ENCODE results near the gene B4GALT2.

Gene B4GALT2

DNA sequence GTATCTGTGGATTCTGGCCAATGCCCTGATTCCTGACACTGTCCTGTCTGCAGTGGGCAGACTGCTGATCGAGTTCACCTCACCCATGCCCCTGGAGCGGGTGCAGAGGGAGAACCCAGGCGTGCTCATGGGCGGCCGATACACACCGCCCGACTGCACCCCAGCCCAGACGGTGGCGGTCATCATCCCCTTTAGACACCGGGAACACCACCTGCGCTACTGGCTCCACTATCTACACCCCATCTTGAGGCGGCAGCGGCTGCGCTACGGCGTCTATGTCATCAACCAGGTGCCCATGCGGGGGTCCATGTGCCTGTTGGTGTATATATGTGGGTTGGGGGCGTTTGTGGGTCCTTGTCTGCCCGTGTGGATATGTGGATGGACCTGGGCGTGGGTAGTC lies 2.6 kb downstream of the B4GALT2 start:
- TF ChIP-seq CTCF (IDR thresholded peaks at IDR 0.05; ENCODE audit: low read depth, low read length, missing control alignments): no peak
- in situ Hi-C loops (cut with HindIII; ENCODE audit: low sequenced_read_pairs): no loop called here

DNA sequence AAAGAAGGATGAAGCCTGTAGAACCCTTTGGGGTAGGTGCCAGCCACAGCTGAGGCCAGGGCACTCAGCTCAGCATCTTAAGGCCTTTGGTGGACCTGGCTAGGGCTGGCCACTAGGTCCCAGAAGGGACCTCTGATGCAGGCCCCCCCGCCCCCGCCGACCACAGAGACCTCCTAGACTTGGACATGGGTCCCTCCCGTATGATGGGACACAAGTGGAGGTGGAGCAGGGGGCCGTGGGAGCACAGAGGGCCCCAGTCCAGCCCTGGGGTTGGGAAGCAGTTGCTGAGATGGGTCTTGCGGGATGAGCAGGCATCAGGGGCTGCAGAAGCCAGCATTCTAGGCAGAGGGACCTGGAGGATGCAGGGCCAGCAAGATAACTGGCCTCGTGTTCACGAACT lies 3.2 kb downstream of the B4GALT2 start:
- TF ChIP-seq CTCF (IDR thresholded peaks at IDR 0.05; ENCODE audit: low read depth, low read length, missing control alignments): no peak
- DNase-seq (ENCODE audit: low read depth): no peak
- in situ Hi-C loops (cut with HindIII; ENCODE audit: low sequenced_read_pairs): no loop called here
- no peak overlapping the region for H3K4me3 ChIP-seq (ENCODE audit: low read depth, low read length)

More for the DNA sequence above, 2.6 kb downstream of the B4GALT2 start:
- DNase-seq (ENCODE audit: low read depth): no peak
- no peak overlapping the region for H3K4me3 ChIP-seq (ENCODE audit: low read depth, low read length)

- TF ChIP-seq CTCF (IDR thresholded peaks at IDR 0.05; ENCODE audit: low read depth, low read length, missing control alignments): no peak
- no peak overlapping the region for H3K4me3 ChIP-seq (ENCODE audit: low read depth, low read length)
- DNase-seq (ENCODE audit: low read depth): no peak
- in situ Hi-C loops (cut with HindIII; ENCODE audit: low sequenced_read_pairs): no loop called here
Observed at GRCh38 chr1:43982808-43983207, 3.8 kb downstream of the B4GALT2 start.

GRCh38 chr1:43983253-43983899 lies 4.4 kb downstream of the B4GALT2 start:
- no peak for TF ChIP-seq CTCF (IDR thresholded peaks at IDR 0.05; ENCODE audit: low read depth, low read length, missing control alignments)
- H3K4me3 ChIP-seq (ENCODE audit: low read depth, low read length): no peak overlapping the region
- in situ Hi-C loops (cut with HindIII; ENCODE audit: low sequenced_read_pairs): no loop called here
- DNase-seq (ENCODE audit: low read depth): no peak

GRCh38 chr1:43984855-43985254 lies 5.8 kb downstream of the B4GALT2 start:
- in situ Hi-C loops (cut with HindIII; ENCODE audit: low sequenced_read_pairs): no loop called here
- no peak overlapping the region for H3K4me3 ChIP-seq (ENCODE audit: low read depth, low read length)
- no peak for TF ChIP-seq CTCF (IDR thresholded peaks at IDR 0.05; ENCODE audit: low read depth, low read length, missing control alignments)
- DNase-seq (ENCODE audit: low read depth): no peak

GRCh38 chr1:43985984-43986595 lies 7.1 kb downstream of the B4GALT2 start:
- in situ Hi-C loops (cut with HindIII; ENCODE audit: low sequenced_read_pairs): no loop called here
- no peak for TF ChIP-seq CTCF (IDR thresholded peaks at IDR 0.05; ENCODE audit: low read depth, low read length, missing control alignments)
- DNase-seq (ENCODE audit: low read depth): no peak
- no peak overlapping the region for H3K4me3 ChIP-seq (ENCODE audit: low read depth, low read length)
